KG1 (cell line): ENCODE data around the gene MBP.

Experiments
- DNase-seq: peaks from one replicate; lab custom pipeline; 2025; lab: John Stamatoyannopoulos, UW

MBP gene

GRCh38 chr18:77047803-77048419, 84.7 kb downstream of the MBP start:
- DNase-seq = no peak

- no peak for DNase-seq
These were observed 85.6 kb downstream of the MBP start for GRCh38 chr18:77046994-77047393.

GRCh38 chr18:77046409-77046808, 86.2 kb downstream of the MBP start:
- no peak for DNase-seq

- DNase-seq = no peak
These were observed 86.9 kb downstream of the MBP start for GRCh38 chr18:77045677-77046076.

- no peak for DNase-seq
These were observed 87.5 kb downstream of the MBP start for GRCh38 chr18:77044866-77045664.

- DNase-seq = no peak
These were observed 88.9 kb downstream of the MBP start for GRCh38 chr18:77043541-77044280.

- DNase-seq = no peak
These were observed 90.0 kb downstream of the MBP start for GRCh38 chr18:77042583-77042982.

- no peak for DNase-seq
These were observed 93.1 kb downstream of the MBP start for GRCh38 chr18:77039196-77040130.

GRCh38 chr18:77038182-77038858, 94.3 kb downstream of the MBP start:
- DNase-seq = no peak

- DNase-seq = no peak
These were observed 95.0 kb downstream of the MBP start for GRCh38 chr18:77037567-77037966.

- no peak for DNase-seq
These were observed 97.0 kb downstream of the MBP start for GRCh38 chr18:77035380-77036187.

- DNase-seq = no peak
These were observed 99.0 kb downstream of the MBP start for GRCh38 chr18:77033575-77033974.

- no peak for DNase-seq
These were observed 100.3 kb downstream of the MBP start for GRCh38 chr18:77032181-77032701.

GRCh38 chr18:77031662-77032061, 100.9 kb downstream of the MBP start:
- DNase-seq = no peak

- no peak for DNase-seq
These were observed 102.4 kb downstream of the MBP start for GRCh38 chr18:77030201-77030600.

GRCh38 chr18:77025831-77026363, 106.7 kb downstream of the MBP start:
- no peak for DNase-seq

- DNase-seq = no peak
These were observed 107.5 kb downstream of the MBP start for GRCh38 chr18:77025123-77025522.

GRCh38 chr18:77024476-77024875, 108.1 kb downstream of the MBP start:
- no peak for DNase-seq

- no peak for DNase-seq
These were observed 109.3 kb downstream of the MBP start for GRCh38 chr18:77023102-77023782.
